Activated T-cell treated with anti-CD3 and anti-CD28 coated beads, Interleukin-2, amount 50 U/mL, for 24 hours (primary cell): Measurements from ENCODE around the gene MOSPD2.

Experiments used
- DNase-seq: peaks from one replicate; pipeline ENCODE4 v3.0.0-alpha.2; 2020
- H3K27ac Mint-ChIP-seq: 2 replicates; pipeline ENCODE4 v1.8.0; 2020; ENCODE audit warnings: mild to moderate bottlenecking, mixed read lengths
- H3K27me3 Mint-ChIP-seq: 2 replicates; pipeline ENCODE4 v1.8.0; 2020; ENCODE audit warnings: mixed read lengths
- H3K36me3 Mint-ChIP-seq: 2 replicates; pipeline ENCODE4 v1.8.0; 2020; ENCODE audit warnings: low read depth, mixed read lengths
- H3K4me1 Mint-ChIP-seq: 2 replicates; pipeline ENCODE4 v1.8.0; 2020; ENCODE audit warnings: low read depth, mixed read lengths
- H3K4me3 Mint-ChIP-seq: 2 replicates; pipeline ENCODE4 v1.8.0; 2020; ENCODE audit warnings: mild to moderate bottlenecking, moderate library complexity, mixed read lengths
- H3K9me3 Mint-ChIP-seq: 2 replicates; pipeline ENCODE4 v1.8.0; 2020; ENCODE audit warnings: mixed read lengths

MOSPD2 gene

GRCh38 chrX:14927401-14927800, 54.2 kb downstream of the MOSPD2 start:
- Mint-ChIP-seq H3K27ac (no peak overlapping the region), H3K4me1 (no peaks in the 10 kb centered on the region), H3K4me3 (no peak overlapping the region), H3K9me3 (no peaks in the 10 kb centered on the region), H3K36me3 (peaks cover 1% of the 10 kb centered on the region), H3K27me3 (peaks cover 13% of the 10 kb centered on the region)
- DNase-seq: no peak

DNA sequence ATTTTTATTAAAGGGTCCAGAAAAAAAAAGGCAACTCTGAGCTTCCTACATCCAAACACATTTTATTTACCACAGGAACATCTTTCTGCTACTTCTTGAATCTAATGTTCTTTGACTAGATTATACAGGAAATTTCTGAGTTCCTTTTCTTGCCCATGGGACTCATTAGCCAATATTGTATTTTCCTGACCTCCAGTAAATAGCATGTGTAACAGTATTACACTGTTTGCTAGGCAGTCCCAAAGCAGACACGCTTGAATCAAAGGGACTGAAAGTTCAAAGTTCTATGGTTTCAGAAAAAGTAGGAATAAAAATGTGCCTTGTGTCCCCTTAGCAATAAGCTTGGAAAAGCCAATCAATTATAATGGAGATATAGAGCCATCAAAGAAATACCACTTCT, 57.4 kb downstream of the MOSPD2 start:
- Mint-ChIP-seq H3K27ac (no peak overlapping the region), H3K4me3 (no peak overlapping the region), H3K9me3 (no peaks in the 10 kb centered on the region), H3K36me3 (no peaks in the 10 kb centered on the region), H3K27me3 (peaks cover 13% of the 10 kb centered on the region), H3K4me1 (no peaks in the 10 kb centered on the region)
- DNase-seq: no peak

GRCh38 chrX:14932136-14932535, 58.9 kb downstream of the MOSPD2 start:
- Mint-ChIP-seq H3K36me3 (no peaks in the 10 kb centered on the region), H3K4me3 (no peak overlapping the region), H3K27me3 (peaks cover 25% of the 10 kb centered on the region), H3K9me3 (no peaks in the 10 kb centered on the region), H3K4me1 (no peaks in the 10 kb centered on the region), H3K27ac (no peak overlapping the region)
- no peak for DNase-seq

GRCh38 chrX:14934423-14934822, 61.2 kb downstream of the MOSPD2 start:
- Mint-ChIP-seq H3K27me3 (peaks cover 24% of the 10 kb centered on the region), H3K4me1 (no peaks in the 10 kb centered on the region), H3K27ac (no peak overlapping the region), H3K36me3 (no peaks in the 10 kb centered on the region), H3K9me3 (no peaks in the 10 kb centered on the region), H3K4me3 (no peak overlapping the region)
- DNase-seq: no peak

GRCh38 chrX:14936561-14936960, 63.3 kb downstream of the MOSPD2 start:
- H3K9me3 Mint-ChIP-seq: no peaks in the 10 kb centered on the region
- DNase-seq: no peak
- H3K4me1 Mint-ChIP-seq: no peaks in the 10 kb centered on the region
- no peaks in the 10 kb centered on the region for H3K36me3 Mint-ChIP-seq
- H3K4me3 Mint-ChIP-seq: no peak overlapping the region
- no peak overlapping the region for H3K27ac Mint-ChIP-seq
- H3K27me3 Mint-ChIP-seq: peaks cover 39% of the 10 kb centered on the region

DNA sequence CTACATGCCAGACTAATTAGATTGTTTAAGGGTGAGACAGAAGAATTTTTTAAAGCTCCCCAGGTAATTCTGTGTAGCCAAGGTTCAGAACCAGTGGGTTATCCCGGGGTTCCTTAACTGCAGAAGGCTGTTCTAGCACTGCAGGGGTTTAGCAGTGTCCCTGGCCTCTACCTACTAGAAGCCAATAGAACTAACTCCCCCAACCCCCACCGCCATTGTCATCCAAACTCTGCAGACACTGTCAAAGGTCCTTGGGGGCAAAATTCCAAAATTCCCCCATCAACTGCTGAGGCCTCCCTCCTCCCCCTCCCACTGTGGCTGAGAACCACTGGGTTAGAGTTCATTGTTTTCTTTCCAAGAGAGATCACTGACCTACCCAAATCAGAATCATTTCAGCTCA, 66.4 kb downstream of the MOSPD2 start:
- Mint-ChIP-seq H3K9me3 (no peaks in the 10 kb centered on the region), H3K27ac (no peak overlapping the region), H3K36me3 (no peaks in the 10 kb centered on the region)

GRCh38 chrX:14941301-14941700, 68.1 kb downstream of the MOSPD2 start:
- no peak for DNase-seq
- Mint-ChIP-seq H3K27ac (no peak overlapping the region), H3K9me3 (no peaks in the 10 kb centered on the region), H3K4me3 (no peak overlapping the region), H3K4me1 (no peaks in the 10 kb centered on the region), H3K36me3 (no peaks in the 10 kb centered on the region), H3K27me3 (peaks cover 55% of the 10 kb centered on the region)

More for the DNA sequence above, 66.4 kb downstream of the MOSPD2 start:
- Mint-ChIP-seq H3K4me1 (no peaks in the 10 kb centered on the region), H3K4me3 (no peak overlapping the region), H3K27me3 (peaks cover 50% of the 10 kb centered on the region)
- DNase-seq: no peak

- Mint-ChIP-seq H3K9me3 (no peaks in the 10 kb centered on the region), H3K4me1 (no peaks in the 10 kb centered on the region)
These were observed 69.1 kb downstream of the MOSPD2 start for GRCh38 chrX:14942341-14942740.

GRCh38 chrX:14943962-14944361, 70.7 kb downstream of the MOSPD2 start:
- Mint-ChIP-seq H3K27ac (no peak overlapping the region), H3K36me3 (no peaks in the 10 kb centered on the region), H3K9me3 (no peaks in the 10 kb centered on the region), H3K4me1 (no peaks in the 10 kb centered on the region), H3K27me3 (peaks cover 58% of the 10 kb centered on the region), H3K4me3 (no peak overlapping the region)
- DNase-seq: no peak

More at GRCh38 chrX:14942341-14942740, 69.1 kb downstream of the MOSPD2 start:
- Mint-ChIP-seq H3K4me3 (no peak overlapping the region), H3K27ac (no peak overlapping the region), H3K36me3 (no peaks in the 10 kb centered on the region), H3K27me3 (peaks cover 54% of the 10 kb centered on the region)
- no peak for DNase-seq

- Mint-ChIP-seq H3K4me1 (no peaks in the 10 kb centered on the region), H3K27me3 (peaks cover 59% of the 10 kb centered on the region), H3K4me3 (no peak overlapping the region)
These were observed 73.5 kb downstream of the MOSPD2 start for GRCh38 chrX:14946606-14947155.

GRCh38 chrX:14948691-14949090, 75.5 kb downstream of the MOSPD2 start:
- Mint-ChIP-seq H3K27me3 (peaks cover 60% of the 10 kb centered on the region), H3K36me3 (no peaks in the 10 kb centered on the region), H3K9me3 (no peaks in the 10 kb centered on the region), H3K27ac (no peak overlapping the region), H3K4me3 (no peak overlapping the region), H3K4me1 (no peaks in the 10 kb centered on the region)
- no peak for DNase-seq

More at GRCh38 chrX:14946606-14947155, 73.5 kb downstream of the MOSPD2 start:
- Mint-ChIP-seq H3K36me3 (no peaks in the 10 kb centered on the region), H3K9me3 (no peaks in the 10 kb centered on the region), H3K27ac (no peak overlapping the region)
- no peak for DNase-seq

DNA sequence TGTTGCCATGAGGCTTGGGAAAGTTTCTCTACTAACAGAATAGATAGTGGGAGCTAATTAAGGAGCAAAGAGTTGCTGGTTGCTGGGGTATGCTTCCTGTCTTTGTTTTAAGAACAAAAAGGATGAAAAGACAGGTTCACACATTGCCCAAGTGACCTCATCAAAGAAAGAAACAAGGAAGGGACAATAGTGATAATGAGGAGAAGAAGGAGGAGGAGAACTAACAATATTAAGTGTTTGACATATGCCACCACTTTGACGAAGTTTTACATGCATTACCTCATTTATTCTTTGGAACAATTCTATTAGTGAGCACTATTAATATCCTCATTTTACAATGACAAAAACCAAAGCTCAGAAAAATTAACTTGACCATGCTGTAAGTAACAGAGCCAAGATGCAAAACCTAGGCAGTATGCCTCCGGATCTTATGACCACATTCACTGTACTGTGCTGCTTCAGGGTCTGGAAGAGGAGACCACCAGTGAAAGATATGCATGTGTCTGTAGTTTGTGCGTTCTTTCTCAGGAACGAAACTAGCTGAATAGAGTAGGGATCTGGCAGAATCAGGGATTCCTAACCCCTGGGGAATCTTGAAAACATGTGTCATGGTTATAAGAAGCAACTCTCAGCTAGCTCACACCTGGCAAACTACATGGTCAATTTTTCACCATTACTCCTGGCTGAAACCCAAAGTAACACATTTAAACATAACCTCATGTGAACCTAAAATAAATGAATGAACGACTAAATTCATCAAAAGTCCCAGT, 83.8 kb downstream of the MOSPD2 start:
- H3K27ac Mint-ChIP-seq: no peak overlapping the region
- H3K9me3 Mint-ChIP-seq: peaks cover 7% of the 10 kb centered on the region
- H3K27me3 Mint-ChIP-seq: peaks cover 37% of the 10 kb centered on the region
- no peak overlapping the region for H3K4me3 Mint-ChIP-seq
- H3K36me3 Mint-ChIP-seq: no peaks in the 10 kb centered on the region
- no peaks in the 10 kb centered on the region for H3K4me1 Mint-ChIP-seq
- DNase-seq: no peak

- peaks cover 18% of the 10 kb centered on the region for H3K27me3 Mint-ChIP-seq
- no peak overlapping the region for H3K27ac Mint-ChIP-seq
- H3K4me1 Mint-ChIP-seq: no peaks in the 10 kb centered on the region
- no peaks in the 10 kb centered on the region for H3K9me3 Mint-ChIP-seq
- no peaks in the 10 kb centered on the region for H3K36me3 Mint-ChIP-seq
- H3K4me3 Mint-ChIP-seq: no peak overlapping the region
- DNase-seq: no peak
These were observed 90.4 kb downstream of the MOSPD2 start for GRCh38 chrX:14963447-14964236.

DNA sequence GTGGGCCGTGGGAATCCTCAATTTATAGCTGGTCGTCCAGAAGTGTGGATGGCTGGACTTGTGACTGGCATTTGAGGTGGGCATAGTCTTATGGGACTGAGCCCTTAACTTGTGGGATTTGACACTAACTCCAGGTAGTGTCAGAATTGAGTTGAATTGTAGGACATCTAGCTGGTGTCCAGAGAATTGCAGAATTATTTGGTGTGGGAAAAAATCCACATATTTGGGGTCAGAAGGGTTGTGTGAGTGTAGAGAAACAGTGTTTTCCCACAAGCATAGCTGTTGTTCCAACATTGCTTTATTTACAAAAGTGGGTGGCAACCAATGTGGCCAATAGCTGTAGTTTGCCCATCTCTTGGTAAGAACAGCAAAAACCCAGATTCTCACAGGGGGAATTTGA, 91.3 kb downstream of the MOSPD2 start:
- no peak overlapping the region for H3K27ac Mint-ChIP-seq
- no peak for DNase-seq
- H3K36me3 Mint-ChIP-seq: no peaks in the 10 kb centered on the region
- H3K9me3 Mint-ChIP-seq: no peaks in the 10 kb centered on the region
- H3K4me1 Mint-ChIP-seq: no peaks in the 10 kb centered on the region
- H3K27me3 Mint-ChIP-seq: peaks cover 16% of the 10 kb centered on the region
- no peak overlapping the region for H3K4me3 Mint-ChIP-seq
